Duodenal mucosa (tissue), 2 donors: ENCODE data around the gene PES1.
A peak's percentile ranks its signal among the peaks of the same experiment; 100 is the strongest.

Experiments
- H3K27ac ChIP-seq: one replicate; pipeline ENCODE4 v1.7.0; 2013; ENCODE audit warnings: low read depth, low read length
- H3K27me3 ChIP-seq, 2 donors: one replicate each; pipeline ENCODE4 v1.7.0; 2013; ENCODE audit warnings: low read length in 2 of 2, control low read depth in 1 of 2; ENCODE audit not compliant: insufficient read depth in 2 of 2, control insufficient read depth in 1 of 2
- H3K36me3 ChIP-seq, 2 donors: one replicate each; pipeline ENCODE4 v1.7.0; 2013; ENCODE audit warnings: low read length in 2 of 2, control low read depth in 1 of 2; ENCODE audit not compliant: insufficient read depth in 2 of 2, control insufficient read depth in 1 of 2
- H3K4me1 ChIP-seq, 2 donors: one replicate each; pipeline ENCODE4 v1.7.0; 2013; ENCODE audit warnings: low read length in 2 of 2, control low read depth in 1 of 2; ENCODE audit not compliant: insufficient read depth in 2 of 2, control insufficient read depth in 1 of 2
- H3K4me3 ChIP-seq, 2 donors: one replicate each; pipeline ENCODE4 v1.7.0; 2013; ENCODE audit warnings: low read length in 2 of 2, low read depth in 1 of 2
- H3K9ac ChIP-seq, 2 donors: one replicate each; pipeline ENCODE4 v1.7.0; 2013; ENCODE audit warnings: low read length in 2 of 2, low read depth in 1 of 2
- H3K9me3 ChIP-seq, 2 donors: one replicate each; pipeline ENCODE4 v1.7.0; 2013; ENCODE audit warnings: low read length in 2 of 2, control low read depth in 1 of 2; ENCODE audit not compliant: control insufficient read depth in 1 of 2

The PES1 gene

DNA sequence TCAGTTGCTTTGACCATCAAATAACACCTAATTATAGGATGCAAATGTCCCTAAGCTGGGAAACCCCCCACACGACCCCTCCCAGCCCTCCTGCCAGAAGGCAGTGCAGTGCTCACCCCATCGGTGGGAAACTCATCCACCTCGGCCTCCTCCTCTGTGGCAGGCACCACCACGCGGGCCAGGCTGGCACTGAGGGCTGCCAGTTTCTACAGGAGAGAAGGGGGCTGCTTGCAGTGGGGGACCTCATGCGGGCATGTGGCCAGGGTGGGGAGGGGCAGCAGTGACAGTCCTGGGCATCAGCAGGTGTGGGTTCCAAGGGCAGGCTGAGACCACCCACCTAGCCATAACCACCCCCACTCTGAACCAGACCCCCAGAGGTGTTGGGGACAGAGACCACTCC lies 10.8 kb downstream of the PES1 start:
- H3K27ac ChIP-seq = no peak overlapping the region
- H3K9ac ChIP-seq = no peak overlapping the region
- H3K4me3 ChIP-seq = no peak overlapping the region
- peaks cover 82 to 96% of the 10 kb centered on the region in 2 donors for H3K36me3 ChIP-seq
- H3K9me3 ChIP-seq = no peaks in the 10 kb centered on the region
- H3K4me1 ChIP-seq = peaks cover 5 to 6% of the 10 kb centered on the region in 2 donors
- H3K27me3 ChIP-seq = no peaks in the 10 kb centered on the region

DNA sequence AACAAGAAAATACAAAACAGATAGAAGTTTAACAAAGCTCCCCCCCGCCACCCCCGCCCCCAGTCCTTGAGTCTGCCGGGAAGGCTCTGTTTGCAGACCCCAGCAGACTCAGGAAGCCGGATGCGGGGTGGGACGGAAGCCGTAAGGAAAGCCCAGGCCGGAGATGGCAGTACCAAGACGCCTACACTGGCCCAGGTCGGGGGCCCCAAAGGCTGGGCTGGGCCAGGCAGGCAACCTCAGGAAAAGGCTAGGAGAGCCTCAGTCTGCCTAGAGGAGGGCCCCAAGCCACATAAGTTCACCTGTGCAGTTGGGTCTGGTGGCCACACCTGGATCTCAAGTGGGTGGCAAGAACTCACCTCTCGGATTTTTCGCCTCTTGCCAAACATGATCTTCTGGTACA lies 13.2 kb downstream of the PES1 start:
- Histone ChIP-seq H3K27me3 (no peaks in the 10 kb centered on the region), H3K27ac (no peak overlapping the region), H3K36me3 (peaks cover 65 to 82% of the 10 kb centered on the region in 2 donors), H3K4me1 (peaks cover 11 to 18% of the 10 kb centered on the region in 2 donors), H3K4me3 (no peak overlapping the region), H3K9ac (no peak overlapping the region), H3K9me3 (no peaks in the 10 kb centered on the region)

DNA sequence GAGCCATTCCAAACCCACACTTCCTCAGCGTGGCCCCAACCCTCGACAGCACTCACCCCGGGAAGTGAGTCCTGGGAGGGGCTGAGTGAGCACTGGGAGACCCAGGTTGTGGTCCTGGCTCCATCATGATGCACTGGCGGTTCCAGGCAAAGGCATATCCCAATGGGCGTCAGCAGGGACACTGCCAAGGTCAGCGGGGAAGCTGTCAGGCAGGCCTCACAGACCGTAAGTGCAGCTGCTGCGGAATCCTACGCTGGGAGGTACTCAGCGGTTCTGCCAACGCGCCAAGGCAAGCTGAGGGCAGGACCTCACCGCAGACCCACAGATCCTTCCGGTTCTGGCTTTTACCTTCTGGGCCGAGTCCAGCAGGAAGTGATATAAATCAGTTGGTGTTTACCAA lies 15.9 kb downstream of the PES1 start:
- Histone ChIP-seq H3K27ac (no peak overlapping the region), H3K4me3 (no peak overlapping the region), H3K9ac (no peak overlapping the region), H3K9me3 (no peaks in the 10 kb centered on the region), H3K36me3 (peaks cover 40 to 56% of the 10 kb centered on the region in 2 donors), H3K4me1 (peaks cover 33 to 37% of the 10 kb centered on the region in 2 donors), H3K27me3 (no peaks in the 10 kb centered on the region)

GRCh38 chr22:30574997-30575671 lies 16.6 kb downstream of the PES1 start:
- Histone ChIP-seq H3K9ac (peak overlapping the region in 1 of 2 donors; percentile 5), H3K27ac (peak overlapping the region; percentile 48), H3K27me3 (no peaks in the 10 kb centered on the region), H3K36me3 (peaks cover 33 to 48% of the 10 kb centered on the region in 2 donors), H3K9me3 (no peaks in the 10 kb centered on the region), H3K4me3 (peak overlapping the region; percentile 1 to 49), H3K4me1 (peaks cover 33 to 37% of the 10 kb centered on the region in 2 donors)

GRCh38 chr22:30574095-30574981 lies 17.4 kb downstream of the PES1 start, which contains the start of gene GAL3ST1:
Gene GAL3ST1 (minus strand): TSS chr22:30574665. CDS start chr22:30557392, 17,273 bp downstream.
- H3K9ac ChIP-seq = peak within 1 kb of the TSS; percentile 63 to 66
- peak within 1 kb of the TSS; percentile 85 for H3K27ac ChIP-seq
- peak within 1 kb of the TSS; percentile 68 to 71 for H3K4me3 ChIP-seq
- peaks cover 26 to 40% of the 10 kb centered on the region in 2 donors for H3K36me3 ChIP-seq
- H3K27me3 ChIP-seq = no peaks in the 10 kb centered on the region
- no peaks in the 10 kb centered on the region for H3K9me3 ChIP-seq
- H3K4me1 ChIP-seq = peaks cover 33 to 37% of the 10 kb centered on the region in 2 donors

GRCh38 chr22:30573594-30574094 lies 18.1 kb downstream of the PES1 start:
- Histone ChIP-seq H3K36me3 (peaks cover 19 to 33% of the 10 kb centered on the region in 2 donors), H3K9ac (peak overlapping the region; percentile 54 to 66), H3K9me3 (no peaks in the 10 kb centered on the region), H3K4me1 (peaks cover 33 to 37% of the 10 kb centered on the region in 2 donors), H3K4me3 (peak overlapping the region; percentile 68 to 71), H3K27me3 (no peaks in the 10 kb centered on the region), H3K27ac (peak overlapping the region; percentile 78)

DNA sequence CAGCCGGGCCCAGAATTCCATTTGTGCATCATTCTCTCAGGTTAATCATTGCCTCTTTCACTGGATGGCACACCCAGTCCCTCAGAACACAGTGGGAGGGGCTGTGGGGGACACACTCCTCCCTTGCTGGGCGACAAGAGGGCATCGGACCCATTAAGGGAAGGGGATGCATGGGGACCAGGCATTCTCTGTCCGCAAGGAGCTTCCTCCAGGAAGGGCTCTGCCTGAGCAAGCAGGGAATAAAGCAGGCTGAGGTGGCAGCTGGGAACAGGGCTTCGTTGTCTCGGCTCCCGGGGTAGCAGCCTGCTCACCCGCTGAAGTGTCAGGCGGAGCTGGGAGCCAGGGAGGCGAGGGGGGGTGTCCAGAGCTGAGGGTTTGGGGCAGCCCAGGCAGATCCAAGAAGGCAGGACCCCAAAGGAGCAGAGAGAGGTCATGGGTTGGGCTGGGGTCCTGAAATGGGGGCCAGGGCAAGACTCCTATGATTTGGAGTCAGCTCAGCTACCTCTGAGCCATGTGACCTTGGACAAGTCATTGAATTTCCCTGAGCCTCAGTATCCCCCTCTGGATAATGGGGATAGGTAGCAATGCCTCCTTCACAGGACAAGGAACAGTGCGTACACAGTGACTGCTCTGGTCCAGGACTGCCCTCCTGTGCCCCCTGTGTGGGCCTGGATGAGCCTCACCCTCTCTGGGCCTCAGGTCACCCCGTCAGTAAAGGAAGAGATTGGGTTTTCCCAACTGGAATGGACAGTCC lies 18.7 kb downstream of the PES1 start:
- Histone ChIP-seq H3K4me1 (peaks cover 33 to 37% of the 10 kb centered on the region in 2 donors), H3K9ac (peak overlapping the region; percentile 54 to 66), H3K9me3 (no peaks in the 10 kb centered on the region), H3K27ac (peak overlapping the region; percentile 78), H3K4me3 (peak overlapping the region; percentile 68 to 71), H3K27me3 (no peaks in the 10 kb centered on the region), H3K36me3 (peaks cover 13 to 28% of the 10 kb centered on the region in 2 donors)

DNA sequence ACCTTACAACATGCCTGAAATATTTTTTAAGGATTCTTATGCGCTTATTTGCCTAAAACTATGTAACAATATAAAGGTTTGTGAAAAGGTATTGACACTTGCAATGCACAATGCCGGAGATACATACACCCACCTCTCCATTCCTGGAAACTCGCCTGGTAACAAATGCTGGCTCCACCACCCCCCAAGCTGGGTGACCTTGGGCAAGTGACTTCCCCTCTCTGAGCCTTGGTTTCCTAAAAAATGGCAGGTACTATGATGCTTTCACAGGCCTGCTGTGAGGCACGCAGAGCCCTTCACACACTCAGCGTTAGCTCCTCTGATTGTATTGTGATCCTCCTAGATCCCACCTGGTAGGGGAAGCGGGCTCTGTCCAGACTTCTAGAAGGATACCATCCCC lies 19.5 kb downstream of the PES1 start:
- Histone ChIP-seq H3K4me1 (peaks cover 33 to 37% of the 10 kb centered on the region in 2 donors), H3K4me3 (peak overlapping the region; percentile 46 to 68), H3K36me3 (peaks cover 12 to 21% of the 10 kb centered on the region in 2 donors), H3K27me3 (no peaks in the 10 kb centered on the region), H3K27ac (no peak overlapping the region), H3K9ac (peak overlapping the region in 1 of 2 donors; percentile 28), H3K9me3 (no peaks in the 10 kb centered on the region)

- no peak overlapping the region for H3K27ac ChIP-seq
- H3K9me3 ChIP-seq = no peaks in the 10 kb centered on the region
- H3K4me1 ChIP-seq = peaks cover 35 to 36% of the 10 kb centered on the region in 2 donors
- H3K4me3 ChIP-seq = no peak overlapping the region
- H3K9ac ChIP-seq = no peak overlapping the region
- no peaks in the 10 kb centered on the region for H3K36me3 ChIP-seq
- no peaks in the 10 kb centered on the region for H3K27me3 ChIP-seq
Measured at GRCh38 chr22:30569674-30570202, 22.0 kb downstream of the PES1 start.
